Large intestine (tissue), 3 donors: ENCODE results near the gene NTM. TPM values are rescaled to one million over a fixed set of nuclear protein-coding genes. Genes with fewer than 3 reads are reported as not detected.

Source experiments
- DNase-seq, 2 donors: peaks; one replicate each; pipeline versions ENCODE4 v3.0.0 to v3.0.0-alpha.2; 2013
- H3K27ac ChIP-seq: one replicate; pipeline ENCODE4 v1.5.1; 2013; ENCODE audit warnings: low read length
- H3K27me3 ChIP-seq: 2 replicates; pipeline ENCODE4 v1.6.1; 2013; ENCODE audit warnings: low read length; ENCODE audit not compliant: control insufficient read depth, insufficient read depth
- H3K36me3 ChIP-seq: 2 replicates; pipeline ENCODE4 v1.6.1; 2013; ENCODE audit warnings: low read length; ENCODE audit not compliant: control insufficient read depth, insufficient read depth
- H3K4me1 ChIP-seq: one replicate; pipeline ENCODE4 v1.6.1; 2013; ENCODE audit warnings: low read length; ENCODE audit not compliant: control insufficient read depth, insufficient read depth
- H3K4me3 ChIP-seq: one replicate; pipeline ENCODE4 v1.5.1; 2013; ENCODE audit warnings: low read length
- H3K9me3 ChIP-seq: one replicate; pipeline ENCODE4 v1.6.1; 2013; ENCODE audit warnings: mild to moderate bottlenecking, low read depth, low read length, moderate library complexity; ENCODE audit not compliant: control insufficient read depth
- WGBS: methylation state at CpG from one replicate; pipeline ENCODE4 v1.1.5; 2013; ENCODE audit warnings: low lambda C conversion rate; ENCODE audit not compliant: insufficient coverage; 5-methylcytosine and 5-hydroxymethylcytosine counted together
- polyA plus RNA-seq: library from polyadenylated mRNA; unstranded; fragments of 120-200 nt; gene quantifications from one replicate; pipeline ENCODE4 v1.2.1, GENCODE V29; 2013

NTM gene
- polyA plus RNA-seq, 1 donor: 17.2 TPM

- no peaks in the 10 kb centered on the region for H3K36me3 ChIP-seq
- WGBS: 83% methylated on average over 1 of the region's 6 CpGs
- H3K27ac ChIP-seq: no peak overlapping the region
- no peaks in the 10 kb centered on the region for H3K9me3 ChIP-seq
- no peak for DNase-seq
- no peaks in the 10 kb centered on the region for H3K27me3 ChIP-seq
- no peaks in the 10 kb centered on the region for H3K4me1 ChIP-seq
- H3K4me3 ChIP-seq: no peak overlapping the region
These were observed 587.5 kb downstream of the NTM start for GRCh38 chr11:131957875-131958274.

DNA sequence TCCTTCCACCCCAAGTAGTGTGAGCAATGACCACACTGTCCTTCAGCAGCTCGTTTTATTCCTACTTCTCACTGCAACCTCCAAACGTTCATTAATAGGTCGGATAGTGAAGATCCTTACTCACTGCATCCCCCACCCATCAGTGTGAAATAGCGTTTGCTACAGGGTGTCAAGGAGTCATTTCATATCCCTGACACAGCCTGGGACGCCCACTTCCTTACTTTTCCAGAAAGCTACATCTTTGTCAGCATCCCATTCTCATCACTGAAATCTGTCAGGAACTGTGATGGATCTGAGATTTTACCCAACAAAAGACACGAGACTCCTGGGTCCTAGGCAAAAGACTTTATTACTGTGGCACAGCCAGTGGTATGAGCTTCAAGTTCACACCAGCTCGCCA is 592.4 kb downstream of the NTM start:
- Histone ChIP-seq H3K36me3 (no peaks in the 10 kb centered on the region), H3K27me3 (no peaks in the 10 kb centered on the region), H3K4me1 (no peaks in the 10 kb centered on the region), H3K4me3 (no peak overlapping the region), H3K9me3 (no peaks in the 10 kb centered on the region), H3K27ac (no peak overlapping the region)
- DNase-seq: no peak
- WGBS: no CpG with 5 or more reads among the region's 7 CpGs

GRCh38 chr11:131964698-131965483 is 594.5 kb downstream of the NTM start:
- H3K4me1 ChIP-seq: no peaks in the 10 kb centered on the region
- no peak for DNase-seq
- no peaks in the 10 kb centered on the region for H3K36me3 ChIP-seq
- WGBS: 82% methylated on average over 5 of the region's 9 CpGs
- no peaks in the 10 kb centered on the region for H3K9me3 ChIP-seq
- no peak overlapping the region for H3K4me3 ChIP-seq
- no peaks in the 10 kb centered on the region for H3K27me3 ChIP-seq
- no peak overlapping the region for H3K27ac ChIP-seq

- no peak for DNase-seq
- H3K27me3 ChIP-seq: no peaks in the 10 kb centered on the region
These were observed 595.1 kb downstream of the NTM start for GRCh38 chr11:131965504-131965903.

GRCh38 chr11:131966667-131967066 is 596.3 kb downstream of the NTM start:
- Histone ChIP-seq H3K4me3 (no peak overlapping the region), H3K9me3 (no peaks in the 10 kb centered on the region), H3K36me3 (no peaks in the 10 kb centered on the region), H3K4me1 (no peaks in the 10 kb centered on the region), H3K27ac (no peak overlapping the region), H3K27me3 (no peaks in the 10 kb centered on the region)
- no peak for DNase-seq
- no CpG with 5 or more reads among the region's 2 CpGs for WGBS

More at GRCh38 chr11:131965504-131965903, 595.1 kb downstream of the NTM start:
- Histone ChIP-seq H3K9me3 (no peaks in the 10 kb centered on the region), H3K4me1 (no peaks in the 10 kb centered on the region), H3K27ac (no peak overlapping the region), H3K36me3 (no peaks in the 10 kb centered on the region), H3K4me3 (no peak overlapping the region)
- no CpG with 5 or more reads among the region's 3 CpGs for WGBS

- Histone ChIP-seq H3K4me1 (no peaks in the 10 kb centered on the region), H3K4me3 (no peak overlapping the region), H3K27ac (no peak overlapping the region), H3K27me3 (no peaks in the 10 kb centered on the region), H3K9me3 (no peaks in the 10 kb centered on the region), H3K36me3 (no peaks in the 10 kb centered on the region)
- DNase-seq: no peak
- 100% methylated on average over 1 of the region's 2 CpGs for WGBS
These were observed 598.8 kb downstream of the NTM start for GRCh38 chr11:131969261-131969660.

DNA sequence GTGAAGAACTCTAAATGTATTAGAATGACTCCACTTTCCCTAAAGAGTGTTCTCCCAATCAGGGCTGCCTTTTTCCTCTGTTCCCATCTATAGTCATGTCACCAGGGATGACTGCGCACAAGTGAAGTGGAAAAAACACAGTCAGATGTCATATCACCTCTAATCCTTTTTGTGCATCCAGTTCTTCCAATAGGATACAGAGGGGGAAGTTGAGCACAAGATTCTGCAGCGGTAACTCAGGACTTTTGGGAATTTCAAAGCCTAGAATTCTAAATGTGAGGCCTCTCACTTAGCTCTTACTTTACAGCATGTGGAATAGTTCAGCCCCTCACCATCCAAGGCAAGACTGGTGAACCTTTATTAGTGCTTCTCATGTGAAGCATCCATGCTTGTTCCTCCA is 602.6 kb downstream of the NTM start:
- no CpG with 5 or more reads among the region's 2 CpGs for WGBS
- Histone ChIP-seq H3K27me3 (no peaks in the 10 kb centered on the region), H3K27ac (no peak overlapping the region), H3K4me1 (no peaks in the 10 kb centered on the region), H3K9me3 (no peaks in the 10 kb centered on the region), H3K36me3 (no peaks in the 10 kb centered on the region), H3K4me3 (no peak overlapping the region)
- no peak for DNase-seq

DNA sequence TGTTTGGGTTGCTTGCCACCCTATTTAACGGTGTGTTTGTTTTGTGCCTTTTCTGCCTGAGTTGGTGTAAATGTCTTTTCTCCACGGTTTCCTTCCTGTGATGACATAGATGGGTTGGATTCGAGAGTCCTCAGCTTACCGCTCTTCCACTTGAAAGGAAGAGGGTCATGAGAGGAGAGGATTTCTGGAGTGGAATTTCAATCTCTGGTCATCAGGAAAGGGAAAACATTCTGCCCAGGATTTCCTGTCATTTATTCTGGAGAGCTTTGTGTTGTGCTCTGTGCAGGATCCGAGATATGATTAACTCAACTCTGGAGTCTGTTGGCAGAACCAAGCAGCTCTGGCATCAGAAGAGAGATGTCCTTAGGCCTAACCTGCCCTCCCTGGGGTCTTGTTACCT is 605.2 kb downstream of the NTM start:
- no peak overlapping the region for H3K27ac ChIP-seq
- WGBS: no CpG with 5 or more reads among the region's 5 CpGs
- no peaks in the 10 kb centered on the region for H3K36me3 ChIP-seq
- H3K4me3 ChIP-seq: no peak overlapping the region
- H3K27me3 ChIP-seq: no peaks in the 10 kb centered on the region
- no peak for DNase-seq
- H3K4me1 ChIP-seq: no peaks in the 10 kb centered on the region
- no peaks in the 10 kb centered on the region for H3K9me3 ChIP-seq

- DNase-seq: no peak
- 74% methylated on average over 2 of the region's 3 CpGs for WGBS
- no peaks in the 10 kb centered on the region for H3K27me3 ChIP-seq
- H3K36me3 ChIP-seq: no peaks in the 10 kb centered on the region
- no peak overlapping the region for H3K27ac ChIP-seq
- no peaks in the 10 kb centered on the region for H3K4me1 ChIP-seq
- H3K9me3 ChIP-seq: no peaks in the 10 kb centered on the region
- no peak overlapping the region for H3K4me3 ChIP-seq
These were observed 605.6 kb downstream of the NTM start for GRCh38 chr11:131976021-131976420.

DNA sequence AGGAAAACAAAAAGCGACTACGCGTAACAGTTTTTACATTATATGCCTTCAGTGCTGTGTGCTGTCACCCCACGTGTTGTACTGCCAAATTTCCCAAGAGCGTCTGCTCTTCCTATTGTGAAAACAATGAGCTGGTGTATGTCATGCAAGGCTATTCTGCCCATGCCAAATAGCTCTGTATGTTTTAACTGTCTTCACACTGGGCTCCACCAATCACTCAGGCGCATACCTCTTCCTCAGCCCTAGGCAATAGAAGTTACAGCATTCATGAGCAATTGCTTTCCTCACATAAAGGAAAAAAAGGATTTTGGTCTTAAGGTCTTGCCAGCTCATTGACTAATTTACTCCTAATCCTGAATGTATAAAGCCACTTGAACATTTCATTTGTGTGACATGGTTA is 606.8 kb downstream of the NTM start:
- no peaks in the 10 kb centered on the region for H3K4me1 ChIP-seq
- 87% methylated on average over 3 of the region's 6 CpGs for WGBS
- no peak for DNase-seq

DNA sequence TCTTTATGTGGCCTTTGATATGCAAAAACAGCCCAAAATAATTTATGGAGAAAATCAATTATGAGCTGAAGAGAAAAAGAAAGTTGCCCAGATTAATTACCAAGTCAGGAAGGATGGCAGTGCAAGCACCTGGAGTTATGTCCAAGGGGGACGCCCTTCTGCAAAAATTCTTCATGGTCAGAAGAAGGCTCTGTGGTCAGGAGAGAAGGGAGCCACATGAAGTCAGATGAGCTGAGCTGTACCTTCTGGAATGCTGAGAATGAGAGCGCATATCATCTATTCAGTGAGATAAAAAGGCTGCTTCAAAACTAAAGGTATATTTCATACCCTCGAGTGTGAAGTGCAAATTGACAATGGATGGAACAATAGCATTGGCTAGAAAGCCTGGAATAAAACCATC is 607.4 kb downstream of the NTM start:
- Histone ChIP-seq H3K4me1 (no peaks in the 10 kb centered on the region), H3K36me3 (no peaks in the 10 kb centered on the region), H3K27ac (no peak overlapping the region), H3K9me3 (no peaks in the 10 kb centered on the region), H3K27me3 (no peaks in the 10 kb centered on the region), H3K4me3 (no peak overlapping the region)
- WGBS: 50% methylated on average over 1 of the region's 3 CpGs
- DNase-seq: no peak

More for the DNA sequence above, 606.8 kb downstream of the NTM start:
- H3K4me3 ChIP-seq: no peak overlapping the region
- no peak overlapping the region for H3K27ac ChIP-seq
- no peaks in the 10 kb centered on the region for H3K36me3 ChIP-seq
- H3K9me3 ChIP-seq: no peaks in the 10 kb centered on the region
- H3K27me3 ChIP-seq: no peaks in the 10 kb centered on the region
